ENCODE measurements around the gene TMEM150C.

- TF ChIP-seq EZH2 (IDR thresholded peaks at IDR 0.05; ENCODE audit: insufficient read depth, poor library complexity, severe bottlenecking) (no peak), EZH2phosphoT487 (IDR thresholded peaks at IDR 0.05; ENCODE audit: insufficient read depth, low read depth) (no peak)
Measured at GRCh38 chr4:82473621-82474164, 88.1 kb downstream of the TMEM150C start.
